Measurements from ENCODE around the gene MBP.

DNA sequence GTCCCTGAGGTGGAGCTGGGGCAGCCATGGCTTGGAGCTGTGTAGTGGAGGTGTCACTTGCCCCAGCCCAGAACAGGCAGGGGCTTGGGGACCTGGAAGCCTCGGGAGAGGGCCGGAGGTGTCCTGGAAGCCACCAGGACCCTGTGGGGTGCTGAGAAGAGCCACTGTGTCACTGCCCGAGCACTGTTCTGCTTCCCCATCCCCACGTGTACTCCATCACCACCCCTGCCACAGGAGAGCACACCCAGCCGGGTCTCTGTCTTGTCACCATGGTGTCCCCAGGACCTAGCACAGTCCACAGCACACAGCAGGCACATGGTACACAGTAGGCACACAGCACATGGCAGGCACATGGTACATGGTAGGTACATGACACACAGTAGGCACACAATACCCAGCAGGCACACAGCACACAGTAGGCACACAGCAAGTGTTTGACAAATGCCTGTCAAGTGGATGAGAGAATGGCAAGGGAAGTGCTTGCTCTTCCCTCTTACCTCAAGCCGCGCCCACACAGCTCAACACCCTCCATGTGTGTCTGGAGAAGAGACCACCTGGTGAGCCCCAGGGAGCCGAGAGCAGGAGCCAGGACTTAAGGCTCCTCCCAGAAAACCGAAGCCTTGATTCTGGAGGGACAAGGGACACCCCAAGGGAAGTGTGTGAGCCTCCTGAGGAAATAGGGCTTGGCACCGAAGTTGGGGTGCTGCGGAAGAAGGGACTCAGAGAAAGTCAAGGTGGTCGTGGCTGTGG is 13.3 kb downstream of the MBP start:
- TF ChIP-seq, protein P1, sequence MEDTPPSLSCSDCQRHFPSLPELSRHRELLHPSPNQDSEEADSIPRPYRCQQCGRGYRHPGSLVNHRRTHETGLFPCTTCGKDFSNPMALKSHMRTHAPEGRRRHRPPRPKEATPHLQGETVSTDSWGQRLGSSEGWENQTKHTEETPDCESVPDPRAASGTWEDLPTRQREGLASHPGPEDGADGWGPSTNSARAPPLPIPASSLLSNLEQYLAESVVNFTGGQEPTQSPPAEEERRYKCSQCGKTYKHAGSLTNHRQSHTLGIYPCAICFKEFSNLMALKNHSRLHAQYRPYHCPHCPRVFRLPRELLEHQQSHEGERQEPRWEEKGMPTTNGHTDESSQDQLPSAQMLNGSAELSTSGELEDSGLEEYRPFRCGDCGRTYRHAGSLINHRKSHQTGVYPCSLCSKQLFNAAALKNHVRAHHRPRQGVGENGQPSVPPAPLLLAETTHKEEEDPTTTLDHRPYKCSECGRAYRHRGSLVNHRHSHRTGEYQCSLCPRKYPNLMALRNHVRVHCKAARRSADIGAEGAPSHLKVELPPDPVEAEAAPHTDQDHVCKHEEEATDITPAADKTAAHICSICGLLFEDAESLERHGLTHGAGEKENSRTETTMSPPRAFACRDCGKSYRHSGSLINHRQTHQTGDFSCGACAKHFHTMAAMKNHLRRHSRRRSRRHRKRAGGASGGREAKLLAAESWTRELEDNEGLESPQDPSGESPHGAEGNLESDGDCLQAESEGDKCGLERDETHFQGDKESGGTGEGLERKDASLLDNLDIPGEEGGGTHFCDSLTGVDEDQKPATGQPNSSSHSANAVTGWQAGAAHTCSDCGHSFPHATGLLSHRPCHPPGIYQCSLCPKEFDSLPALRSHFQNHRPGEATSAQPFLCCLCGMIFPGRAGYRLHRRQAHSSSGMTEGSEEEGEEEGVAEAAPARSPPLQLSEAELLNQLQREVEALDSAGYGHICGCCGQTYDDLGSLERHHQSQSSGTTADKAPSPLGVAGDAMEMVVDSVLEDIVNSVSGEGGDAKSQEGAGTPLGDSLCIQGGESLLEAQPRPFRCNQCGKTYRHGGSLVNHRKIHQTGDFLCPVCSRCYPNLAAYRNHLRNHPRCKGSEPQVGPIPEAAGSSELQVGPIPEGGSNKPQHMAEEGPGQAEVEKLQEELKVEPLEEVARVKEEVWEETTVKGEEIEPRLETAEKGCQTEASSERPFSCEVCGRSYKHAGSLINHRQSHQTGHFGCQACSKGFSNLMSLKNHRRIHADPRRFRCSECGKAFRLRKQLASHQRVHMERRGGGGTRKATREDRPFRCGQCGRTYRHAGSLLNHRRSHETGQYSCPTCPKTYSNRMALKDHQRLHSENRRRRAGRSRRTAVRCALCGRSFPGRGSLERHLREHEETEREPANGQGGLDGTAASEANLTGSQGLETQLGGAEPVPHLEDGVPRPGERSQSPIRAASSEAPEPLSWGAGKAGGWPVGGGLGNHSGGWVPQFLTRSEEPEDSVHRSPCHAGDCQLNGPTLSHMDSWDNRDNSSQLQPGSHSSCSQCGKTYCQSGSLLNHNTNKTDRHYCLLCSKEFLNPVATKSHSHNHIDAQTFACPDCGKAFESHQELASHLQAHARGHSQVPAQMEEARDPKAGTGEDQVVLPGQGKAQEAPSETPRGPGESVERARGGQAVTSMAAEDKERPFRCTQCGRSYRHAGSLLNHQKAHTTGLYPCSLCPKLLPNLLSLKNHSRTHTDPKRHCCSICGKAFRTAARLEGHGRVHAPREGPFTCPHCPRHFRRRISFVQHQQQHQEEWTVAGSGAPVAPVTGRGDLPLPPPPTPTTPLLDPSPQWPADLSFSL (CRISPR knock-in tag; IDR thresholded peaks at IDR 0.05) = no peak
- TF ChIP-seq, protein P2, sequence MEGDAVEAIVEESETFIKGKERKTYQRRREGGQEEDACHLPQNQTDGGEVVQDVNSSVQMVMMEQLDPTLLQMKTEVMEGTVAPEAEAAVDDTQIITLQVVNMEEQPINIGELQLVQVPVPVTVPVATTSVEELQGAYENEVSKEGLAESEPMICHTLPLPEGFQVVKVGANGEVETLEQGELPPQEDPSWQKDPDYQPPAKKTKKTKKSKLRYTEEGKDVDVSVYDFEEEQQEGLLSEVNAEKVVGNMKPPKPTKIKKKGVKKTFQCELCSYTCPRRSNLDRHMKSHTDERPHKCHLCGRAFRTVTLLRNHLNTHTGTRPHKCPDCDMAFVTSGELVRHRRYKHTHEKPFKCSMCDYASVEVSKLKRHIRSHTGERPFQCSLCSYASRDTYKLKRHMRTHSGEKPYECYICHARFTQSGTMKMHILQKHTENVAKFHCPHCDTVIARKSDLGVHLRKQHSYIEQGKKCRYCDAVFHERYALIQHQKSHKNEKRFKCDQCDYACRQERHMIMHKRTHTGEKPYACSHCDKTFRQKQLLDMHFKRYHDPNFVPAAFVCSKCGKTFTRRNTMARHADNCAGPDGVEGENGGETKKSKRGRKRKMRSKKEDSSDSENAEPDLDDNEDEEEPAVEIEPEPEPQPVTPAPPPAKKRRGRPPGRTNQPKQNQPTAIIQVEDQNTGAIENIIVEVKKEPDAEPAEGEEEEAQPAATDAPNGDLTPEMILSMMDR (CRISPR knock-in tag; IDR thresholded peaks at IDR 0.05) = no peak
- TF ChIP-seq, protein P3, sequence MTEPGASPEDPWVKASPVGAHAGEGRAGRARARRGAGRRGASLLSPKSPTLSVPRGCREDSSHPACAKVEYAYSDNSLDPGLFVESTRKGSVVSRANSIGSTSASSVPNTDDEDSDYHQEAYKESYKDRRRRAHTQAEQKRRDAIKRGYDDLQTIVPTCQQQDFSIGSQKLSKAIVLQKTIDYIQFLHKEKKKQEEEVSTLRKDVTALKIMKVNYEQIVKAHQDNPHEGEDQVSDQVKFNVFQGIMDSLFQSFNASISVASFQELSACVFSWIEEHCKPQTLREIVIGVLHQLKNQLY (CRISPR knock-in tag; IDR thresholded peaks at IDR 0.05) = no peak
- TF ChIP-seq, protein P4, sequence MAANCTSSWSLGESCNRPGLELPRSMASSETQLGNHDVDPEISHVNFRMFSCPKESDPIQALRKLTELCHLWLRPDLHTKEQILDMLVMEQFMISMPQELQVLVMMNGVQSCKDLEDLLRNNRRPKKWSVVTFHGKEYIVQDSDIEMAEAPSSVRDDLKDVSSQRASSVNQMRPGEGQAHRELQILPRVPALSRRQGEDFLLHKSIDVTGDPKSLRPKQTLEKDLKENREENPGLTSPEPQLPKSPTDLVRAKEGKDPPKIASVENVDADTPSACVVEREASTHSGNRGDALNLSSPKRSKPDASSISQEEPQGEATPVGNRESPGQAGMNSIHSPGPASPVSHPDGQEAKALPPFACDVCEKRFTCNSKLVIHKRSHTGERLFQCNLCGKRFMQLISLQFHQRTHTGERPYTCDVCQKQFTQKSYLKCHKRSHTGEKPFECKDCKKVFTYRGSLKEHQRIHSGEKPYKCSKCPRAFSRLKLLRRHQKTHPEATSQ (CRISPR knock-in tag; IDR thresholded peaks at IDR 0.05; ENCODE audit: borderline replicate concordance) = no peak
- TF ChIP-seq MYNN (CRISPR knock-in tag; IDR thresholded peaks at IDR 0.05; ENCODE audit: low read depth) (no peak), EP300 (IDR thresholded peaks at IDR 0.05; ENCODE audit: low read depth in 2 of 2, low read length in 2 of 2) (no peak), EP300 (CRISPR knock-in tag; IDR thresholded peaks at IDR 0.05; ENCODE audit: borderline replicate concordance) (no peak)
- TF ChIP-seq, protein P5, sequence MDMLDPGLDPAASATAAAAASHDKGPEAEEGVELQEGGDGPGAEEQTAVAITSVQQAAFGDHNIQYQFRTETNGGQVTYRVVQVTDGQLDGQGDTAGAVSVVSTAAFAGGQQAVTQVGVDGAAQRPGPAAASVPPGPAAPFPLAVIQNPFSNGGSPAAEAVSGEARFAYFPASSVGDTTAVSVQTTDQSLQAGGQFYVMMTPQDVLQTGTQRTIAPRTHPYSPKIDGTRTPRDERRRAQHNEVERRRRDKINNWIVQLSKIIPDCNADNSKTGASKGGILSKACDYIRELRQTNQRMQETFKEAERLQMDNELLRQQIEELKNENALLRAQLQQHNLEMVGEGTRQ (IDR thresholded peaks at IDR 0.05; ENCODE audit: low read depth, low read length) = no peak
- TF ChIP-seq, protein P5 (CRISPR knock-in tag; IDR thresholded peaks at IDR 0.05; ENCODE audit: borderline replicate concordance) = no peak

Measured in HepG2 (cell line).